K562 (cell line): ENCODE results near the gene MALAT1. TPM values are rescaled to one million over a fixed set of nuclear protein-coding genes. Genes with fewer than 3 reads are reported as not detected.

ENCODE experiments used
- ADNP ChIP-seq: fragments of 200-800 bp; sonication (Bioruptor generic); IDR thresholded peaks from 2 replicates; pipeline ENCODE4 v1.6.1; 2016; ENCODE audit warnings: missing genetic modification characterization, missing compliant biosample characterization
- ATF7 ChIP-seq: fragments of 450-650 bp; IDR thresholded peaks from 2 replicates; pipeline ENCODE4 v1.7.1; 2014; ENCODE audit warnings: mild to moderate bottlenecking, moderate library complexity
- CC2D1A ChIP-seq: fragments of 450-650 bp; IDR thresholded peaks from 2 replicates; pipeline ENCODE4 v1.6.1; 2017; ENCODE audit warnings: mild to moderate bottlenecking
- ETV6 ChIP-seq, 3 experiments: fragments of 150-350 bp in 1 of 3; sonication (generic) in 1 of 3; formaldehyde crosslinking in 1 of 3; IDR thresholded peaks; 2 replicates each; pipeline versions ENCODE4 v1.6.1 to v1.8.0; 2014 to 2022; ENCODE audit warnings: borderline replicate concordance in 2 of 3, low read depth in 2 of 3, antibody characterized with exemption in 1 of 3, low read length in 1 of 3, mild to moderate bottlenecking in 1 of 3, missing genetic modification reagents in 1 of 3
- HDAC3 ChIP-seq: fragments of 450-650 bp; IDR thresholded peaks from 2 replicates; pipeline ENCODE4 v1.6.1; 2018; ENCODE audit warnings: borderline replicate concordance, mild to moderate bottlenecking, moderate library complexity; ENCODE audit not compliant: partially characterized antibody
- ILF3 ChIP-seq: fragments of 450-650 bp; IDR thresholded peaks from 2 replicates; pipeline ENCODE4 v1.6.1; 2018; ENCODE audit warnings: antibody characterized with exemption, mild to moderate bottlenecking, moderate library complexity, borderline replicate concordance
- IRF1 ChIP-seq: sonication (generic); formaldehyde crosslinking; IDR thresholded peaks from 2 replicates; pipeline ENCODE4 v1.8.0; 2022; ENCODE audit warnings: missing genetic modification reagents, mild to moderate bottlenecking, borderline replicate concordance
- KDM4B ChIP-seq, 2 experiments: fragments of 450-650 bp in 1 of 2; sonication (generic) in 1 of 2; IDR thresholded peaks; 2 replicates each; pipeline ENCODE4 v1.6.1; 2016 to 2017; ENCODE audit warnings: borderline replicate concordance in 2 of 2, antibody characterized with exemption in 1 of 2, low read depth in 1 of 2, mild to moderate bottlenecking in 1 of 2
- L3MBTL2 ChIP-seq: fragments of 450-650 bp; IDR thresholded peaks from 2 replicates; pipeline ENCODE4 v1.6.1; 2016; ENCODE audit warnings: mild to moderate bottlenecking, moderate library complexity
- MTA3 ChIP-seq: fragments of 450-650 bp; formaldehyde crosslinking; IDR thresholded peaks from 2 replicates; pipeline ENCODE4 v1.6.1; 2017; ENCODE audit warnings: mild to moderate bottlenecking, borderline replicate concordance
- MYNN ChIP-seq, 2 experiments: sonication (generic); formaldehyde crosslinking in 1 of 2; IDR thresholded peaks; 2 replicates each; pipeline versions ENCODE4 v1.5.0 to v1.6.1; 2016 to 2020; ENCODE audit warnings: antibody characterized with exemption in 1 of 2, missing genetic modification reagents in 1 of 2
- NKRF ChIP-seq: fragments of 450-650 bp; IDR thresholded peaks from 2 replicates; pipeline ENCODE4 v1.6.1; 2016; ENCODE audit warnings: borderline replicate concordance
- PRMT5 ChIP-seq: sonication (generic); formaldehyde crosslinking; IDR thresholded peaks from 2 replicates; pipeline ENCODE4 v1.5.0; 2020; ENCODE audit warnings: missing genetic modification reagents
- RAD21 ChIP-seq, 2 experiments: fragments of 250-450 bp in 1 of 2; fragments of 450-650 bp in 1 of 2; sonication (Bioruptor Pico) in 1 of 2; formaldehyde crosslinking in 1 of 2; IDR thresholded peaks in 1 of 2; conservative IDR thresholded peaks in 1 of 2; 2 replicates each; pipeline versions ENCODE4 v1.4.0 to v1.8.0; 2020 to 2022; ENCODE audit warnings: mild to moderate bottlenecking in 2 of 2, moderate library complexity in 1 of 2
- SMAD2 ChIP-seq: fragments of 150-350 bp; IDR thresholded peaks from 2 replicates; pipeline ENCODE4 v1.6.1; 2014; ENCODE audit warnings: low read depth, mild to moderate bottlenecking, low read length
- TFE3 ChIP-seq: fragments of 450-650 bp; formaldehyde crosslinking; IDR thresholded peaks from 2 replicates; pipeline ENCODE4 v1.4.0; 2020; ENCODE audit warnings: mild to moderate bottlenecking, mixed read lengths
- ZBTB7A ChIP-seq: IDR thresholded peaks from 2 replicates; pipeline ENCODE4 v1.6.1; 2011; ENCODE audit warnings: low read depth, mild to moderate bottlenecking, low read length, moderate library complexity, borderline replicate concordance; ENCODE audit not compliant: control insufficient read depth
- polyA plus RNA-seq, 8 experiments: library from polyadenylated mRNA; depleted of rRNA in 4 of 8; stranded (reverse) in 5 of 8; unstranded in 3 of 8; fragments of >200 nt; fragmentation: Nextera tagmentation in 2 of 8; fragmentation: Illumina TruSeq in 1 of 8; extraction: Ambion mirVana in 2 of 8; extraction: Trizol in 1 of 8; gene quantifications; 2 replicates each; pipeline versions ENCODE4 v1.2.1 to v1.2.3, GENCODE V29; 2011 to 2014; ENCODE audit warnings: inconsistent platforms in 1 of 8, missing spikeins in 1 of 8
- total RNA-seq, 7 experiments: library from RNA; depleted of rRNA in 6 of 7; stranded (reverse); fragments of >200 nt in 6 of 7; fragmentation: Illumina TruSeq in 2 of 7; extraction: Trizol in 2 of 7; gene quantifications; 2 replicates each; pipeline versions ENCODE4 v1.2.1 to v1.2.3, GENCODE V29; 2011 to 2021; ENCODE audit warnings: low replicate concordance in 1 of 7

Gene MALAT1
- total and polyA plus RNA-seq, 9 of the 15 experiments (the other 6 are each of a cell fraction or from before 2014, with no cell fraction given), result 363 to 8,715 (median 2,351) TPM

GRCh38 chr11:65496304-65497140 lies 2.3 kb upstream of the MALAT1 start (continued):
- no peak for TF ChIP-seq KDM4B (IDR thresholded peaks at IDR 0.05; ENCODE audit: borderline replicate concordance in 2 of 2, low read depth in 1 of 2)
- TF ChIP-seq TFE3 (CRISPR knock-in tag), result no peak
- TF ChIP-seq PRMT5 (CRISPR knock-in tag), result no peak
- TF ChIP-seq ETV6 (IDR thresholded peaks at IDR 0.05; ENCODE audit: borderline replicate concordance in 1 of 2, low read depth in 2 of 2, low read length in 1 of 2), result no peak
- no peak for TF ChIP-seq ETV6 (CRISPR knock-in tag; IDR thresholded peaks at IDR 0.05; ENCODE audit: borderline replicate concordance)
- TF ChIP-seq SMAD2, result no peak
- TF ChIP-seq MYNN (IDR thresholded peaks at IDR 0.05), result no peak
- TF ChIP-seq MYNN (CRISPR knock-in tag; IDR thresholded peaks at IDR 0.05), result no peak
- 0 out of 4 replicates have a peak, but pooled peaks of 1 of the 2 experiments have one; percentile 4 for TF ChIP-seq RAD21 (CRISPR knock-in tag; conservative IDR thresholded peaks at IDR 0.05 in 1 of 2, IDR thresholded peaks at IDR 0.05 in 1 of 2)
- TF ChIP-seq L3MBTL2, result no peak; the same call in 1 of the 2 replicates
- TF ChIP-seq IRF1 (CRISPR knock-in tag), result no peak
- TF ChIP-seq ILF3, result no peak
- TF ChIP-seq CC2D1A, result no peak
- peak; percentile 69; the same call in 1 of the 2 replicates for TF ChIP-seq ZBTB7A
- TF ChIP-seq ADNP (tag), result no peak
- TF ChIP-seq NKRF, result no peak
- TF ChIP-seq HDAC3, result peak; percentile 39
- no peak for TF ChIP-seq ATF7
- no peak for TF ChIP-seq MTA3
